Fibroblast of villous mesenchyme (primary cell): ENCODE measurements around the gene SLC50A1. TPM values are rescaled to one million over a fixed set of nuclear protein-coding genes. Genes with fewer than 3 reads are reported as not detected.

Source experiments
- DNase-seq: peaks from one replicate; pipeline ENCODE4 v3.0.0-alpha.2; 2010; ENCODE audit warnings: low read depth
- H3K4me3 ChIP-seq: 2 replicates; pipeline ENCODE4 v1.5.1; 2011; ENCODE audit warnings: low read depth, mild to moderate bottlenecking, low read length
- CTCF ChIP-seq: IDR thresholded peaks from 2 replicates; pipeline ENCODE4 v1.5.1; 2012; ENCODE audit warnings: low read depth, mild to moderate bottlenecking, low read length; ENCODE audit not compliant: insufficient read depth
- total RNA-seq: library from RNA; depleted of rRNA; stranded (reverse); fragments of >200 nt; gene quantifications from 2 replicates; pipeline ENCODE4 v1.2.3, GENCODE V29; 2012

Gene SLC50A1
- 52.5 and 58.7 TPM in 2 replicates for total RNA-seq

GRCh38 chr1:155135415-155136028 is at the start of gene SLC50A1:
TSS of gene SLC50A1 (plus strand) at chr1:155135852. CDS start at chr1:155135912, 60 bp downstream.
- TF ChIP-seq CTCF = no peak
- DNase-seq = peak; percentile 95
- peak within 1 kb of the TSS; percentile 89 for H3K4me3 ChIP-seq

- DNase-seq = peak; percentile 41
- H3K4me3 ChIP-seq = peak overlapping the region; percentile 88
- TF ChIP-seq CTCF = peak; percentile 84
Measured at GRCh38 chr1:155086128-155086741, 49.4 kb upstream of the SLC50A1 start.

GRCh38 chr1:155086856-155087535 is 48.7 kb upstream of the SLC50A1 start:
- no peak for TF ChIP-seq CTCF
- DNase-seq = no peak
- H3K4me3 ChIP-seq = no peak overlapping the region

- DNase-seq = peak; percentile 67
- TF ChIP-seq CTCF = peak; percentile 96
- no peak overlapping the region for H3K4me3 ChIP-seq
Measured at GRCh38 chr1:155091071-155092051, 44.3 kb upstream of the SLC50A1 start.

- no peak for TF ChIP-seq CTCF
- H3K4me3 ChIP-seq = no peak overlapping the region
- DNase-seq = no peak
Measured at GRCh38 chr1:155092131-155092530, 43.5 kb upstream of the SLC50A1 start.

GRCh38 chr1:155092641-155093040 is 43.0 kb upstream of the SLC50A1 start:
- TF ChIP-seq CTCF = no peak
- no peak for DNase-seq
- H3K4me3 ChIP-seq = no peak overlapping the region
